Psoas muscle (tissue), 8 donors: Measurements from ENCODE around the gene RNF220. TPM values are rescaled to one million over a fixed set of nuclear protein-coding genes. Genes with fewer than 3 reads are reported as not detected.

Source experiments
- ATAC-seq, 4 donors: fragments of 200-7000 bp; cut with Tn5 transposase; one replicate each; pipeline ENCODE4 v1.9.1; 2020; ENCODE audit warnings: moderate library complexity in 3 of 4, mild to moderate bottlenecking in 2 of 4
- DNase-seq, 2 donors: peaks; one replicate each; pipeline ENCODE4 v3.0.0-alpha.2; 2020
- H3K27ac ChIP-seq: fragments of 200-600 bp; one replicate; pipeline ENCODE4 v1.8.0; 2022
- H3K27me3 ChIP-seq, 3 donors: fragments of 200-600 bp in 1 of 3; one replicate each; pipeline versions ENCODE4 v1.6.1 to v1.8.0; 2013 to 2022; ENCODE audit warnings: low read length in 2 of 3, mild to moderate bottlenecking in 2 of 3, moderate library complexity in 1 of 3; ENCODE audit not compliant: insufficient read depth in 3 of 3
- H3K36me3 ChIP-seq, 2 donors: fragments of 200-600 bp in 1 of 2; one replicate each; pipeline versions ENCODE4 v1.6.1 to v1.8.0; 2013 to 2022; ENCODE audit warnings: low read depth in 1 of 2, mild to moderate bottlenecking in 1 of 2, moderate library complexity in 1 of 2; ENCODE audit not compliant: insufficient read depth in 1 of 2
- H3K4me1 ChIP-seq: fragments of 200-600 bp; one replicate; pipeline ENCODE4 v1.8.0; 2022
- H3K4me3 ChIP-seq: fragments of 200-600 bp; one replicate; pipeline ENCODE4 v1.8.0; 2022; ENCODE audit warnings: mild to moderate bottlenecking
- H3K9me3 ChIP-seq: fragments of 200-600 bp; one replicate; pipeline ENCODE4 v1.8.0; 2022
- WGBS, 3 donors: extraction: QIAGEN DNeasy Blood & Tissue Kit; methylation state at CpG; one replicate each; pipeline versions ENCODE4 v1.1.6 to v1.1.7; 2013; 5-methylcytosine and 5-hydroxymethylcytosine counted together
- intact Hi-C, 2 donors: fragments of 100-400 bp; cut with DNase I; formaldehyde crosslinking; loops; one replicate each; pipeline versions ENCODE4 v1.11.0 to v1.14.2; 2022
- polyA plus RNA-seq, 3 donors: library from polyadenylated mRNA; stranded (reverse); fragments of 200-250 nt; gene quantifications; one replicate each; pipeline ENCODE4 v1.2.3, GENCODE V29; 2013
- total RNA-seq, 4 donors: library from RNA; stranded (reverse); fragmentation: NEBNext Ultra II Directional in 2 of 4; extraction: Animal tissue kit (Norgen Biotek cat#: 25700) in 2 of 4; gene quantifications; one replicate each; pipeline versions ENCODE4 v1.2.1 to v1.2.4, GENCODE V29; 2021 to 2023
- TF ChIP-seq, protein P1 (sequence below): fragments of 200-600 bp; IDR thresholded peaks from one replicate; pipeline ENCODE4 v1.8.0; 2022; ENCODE audit warnings: antibody characterized with exemption
- donor health status: healthy with polysubstance abuse.
- donor health status: DM: no; HTN: no; CAD: no; lungs with moderate emphysema.
- donor health status: Bipolar disorder and iron deficiency.
- donor health status: healthy.
- donor health status: DM: yes; HTN: yes; CAD: no.
- donor health status: DM: no; HTN: no; CAD: no.
- donor health status: DM: no; HTN: no; CAD: no.
- donor health status: DM: yes; HTN: yes; CAD: no.

RNF220 gene
- total and polyA plus RNA-seq, 7 donors: 61.1 to 133 (median 75.5) TPM

DNA sequence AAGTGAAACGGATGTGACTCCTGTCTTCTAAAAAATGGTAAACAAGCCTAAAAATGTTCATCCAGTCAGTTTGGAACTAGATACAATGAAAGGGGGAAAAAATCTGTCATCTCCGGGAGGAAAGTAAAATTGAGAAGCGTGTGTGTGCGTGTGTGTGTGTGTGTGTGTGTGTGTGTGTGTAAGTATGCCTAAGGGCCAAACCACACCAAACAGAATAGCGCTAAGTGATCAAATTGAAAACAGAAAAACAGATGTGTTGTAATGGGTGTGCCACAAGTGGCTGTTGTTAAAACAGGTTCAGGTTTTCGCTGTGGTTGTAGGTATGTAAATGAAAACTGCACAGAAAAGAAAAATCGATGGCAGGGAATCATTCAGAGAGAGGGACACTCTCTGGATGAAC lies 106.7 kb downstream of the RNF220 start:
- Histone ChIP-seq H3K4me1 (no peaks in the 10 kb centered on the region), H3K27ac (no peak overlapping the region), H3K9me3 (no peaks in the 10 kb centered on the region), H3K36me3 (no peaks in the 10 kb centered on the region), H3K4me3 (no peak overlapping the region), H3K27me3 (peaks cover 3 to 50% (median 3%) of the 10 kb centered on the region in 3 donors)
- 46 to 52% (median 50%) methylated on average over 7 of the region's 7 CpGs for WGBS, 3 donors
- intact Hi-C loops: no loop called here
- TF ChIP-seq, protein P1, sequence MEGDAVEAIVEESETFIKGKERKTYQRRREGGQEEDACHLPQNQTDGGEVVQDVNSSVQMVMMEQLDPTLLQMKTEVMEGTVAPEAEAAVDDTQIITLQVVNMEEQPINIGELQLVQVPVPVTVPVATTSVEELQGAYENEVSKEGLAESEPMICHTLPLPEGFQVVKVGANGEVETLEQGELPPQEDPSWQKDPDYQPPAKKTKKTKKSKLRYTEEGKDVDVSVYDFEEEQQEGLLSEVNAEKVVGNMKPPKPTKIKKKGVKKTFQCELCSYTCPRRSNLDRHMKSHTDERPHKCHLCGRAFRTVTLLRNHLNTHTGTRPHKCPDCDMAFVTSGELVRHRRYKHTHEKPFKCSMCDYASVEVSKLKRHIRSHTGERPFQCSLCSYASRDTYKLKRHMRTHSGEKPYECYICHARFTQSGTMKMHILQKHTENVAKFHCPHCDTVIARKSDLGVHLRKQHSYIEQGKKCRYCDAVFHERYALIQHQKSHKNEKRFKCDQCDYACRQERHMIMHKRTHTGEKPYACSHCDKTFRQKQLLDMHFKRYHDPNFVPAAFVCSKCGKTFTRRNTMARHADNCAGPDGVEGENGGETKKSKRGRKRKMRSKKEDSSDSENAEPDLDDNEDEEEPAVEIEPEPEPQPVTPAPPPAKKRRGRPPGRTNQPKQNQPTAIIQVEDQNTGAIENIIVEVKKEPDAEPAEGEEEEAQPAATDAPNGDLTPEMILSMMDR: no peak
- ATAC-seq: no peak
- DNase-seq: no peak

DNA sequence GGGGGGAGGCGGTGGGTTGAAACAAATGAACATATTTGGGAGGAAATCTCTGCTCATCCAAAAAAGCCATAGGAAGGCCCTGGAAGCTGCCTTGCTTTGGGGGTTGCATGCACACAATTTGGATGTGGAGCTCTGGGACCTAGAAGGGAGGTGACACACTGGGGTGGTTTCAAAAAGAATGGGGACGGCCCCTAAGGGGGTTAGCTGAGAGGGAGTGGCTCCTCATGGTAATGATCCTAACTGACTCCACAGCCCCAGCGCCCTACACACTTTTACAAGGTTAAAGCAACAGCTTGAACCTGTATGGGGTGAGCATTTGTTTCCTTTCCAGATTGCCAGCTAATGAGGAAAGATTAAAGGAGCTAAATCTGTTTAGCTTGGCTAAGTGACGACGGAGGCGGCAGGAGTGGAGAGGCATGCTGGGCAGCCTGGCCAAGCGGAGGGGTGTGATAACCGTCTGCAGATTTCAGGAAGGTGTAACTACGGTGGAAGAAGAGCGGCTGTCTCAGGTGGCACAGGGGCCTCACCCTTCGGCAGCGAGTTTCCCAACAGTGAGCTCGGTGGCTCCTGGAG lies 107.3 kb downstream of the RNF220 start:
- Histone ChIP-seq H3K4me1 (no peaks in the 10 kb centered on the region), H3K4me3 (no peak overlapping the region), H3K27ac (no peak overlapping the region), H3K27me3 (peaks cover 3 to 44% (median 3%) of the 10 kb centered on the region in 3 donors), H3K36me3 (no peaks in the 10 kb centered on the region), H3K9me3 (no peaks in the 10 kb centered on the region)
- intact Hi-C loops: no loop called here
- ATAC-seq: no peak
- DNase-seq: no peak
- 61 to 65% (median 64%) methylated on average over 13 of the region's 13 CpGs for WGBS, 3 donors
- TF ChIP-seq, protein P1: no peak

DNA sequence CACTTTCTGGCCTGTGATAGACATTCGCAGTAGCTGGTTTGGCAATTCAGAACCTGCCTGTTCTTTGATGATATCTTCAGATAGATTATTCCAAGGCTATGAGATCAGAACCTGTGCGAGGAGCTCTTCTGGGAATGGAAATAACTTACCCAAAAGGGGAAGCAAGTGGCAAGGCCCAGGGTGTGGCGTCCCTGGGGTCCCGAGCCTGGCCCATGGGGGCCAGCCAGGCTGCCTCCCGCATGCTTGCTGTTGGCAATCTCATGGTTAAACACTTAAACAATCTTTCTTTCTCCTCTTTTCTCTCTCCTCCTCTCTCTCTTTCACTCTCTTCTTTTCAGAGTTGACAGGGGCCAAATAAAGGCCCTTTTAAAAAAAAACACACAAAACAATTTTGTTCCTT lies 108.1 kb downstream of the RNF220 start:
- Histone ChIP-seq H3K9me3 (no peaks in the 10 kb centered on the region), H3K4me1 (no peaks in the 10 kb centered on the region), H3K36me3 (no peaks in the 10 kb centered on the region), H3K4me3 (no peak overlapping the region), H3K27ac (no peak overlapping the region), H3K27me3 (peaks cover 3 to 38% (median 3%) of the 10 kb centered on the region in 3 donors)
- TF ChIP-seq, protein P1: no peak
- ATAC-seq (no peak), DNase-seq (no peak)
- 89 to 92% (median 90%) methylated on average over 5 of the region's 5 CpGs for WGBS, 3 donors
- intact Hi-C loops: no loop called here

DNA sequence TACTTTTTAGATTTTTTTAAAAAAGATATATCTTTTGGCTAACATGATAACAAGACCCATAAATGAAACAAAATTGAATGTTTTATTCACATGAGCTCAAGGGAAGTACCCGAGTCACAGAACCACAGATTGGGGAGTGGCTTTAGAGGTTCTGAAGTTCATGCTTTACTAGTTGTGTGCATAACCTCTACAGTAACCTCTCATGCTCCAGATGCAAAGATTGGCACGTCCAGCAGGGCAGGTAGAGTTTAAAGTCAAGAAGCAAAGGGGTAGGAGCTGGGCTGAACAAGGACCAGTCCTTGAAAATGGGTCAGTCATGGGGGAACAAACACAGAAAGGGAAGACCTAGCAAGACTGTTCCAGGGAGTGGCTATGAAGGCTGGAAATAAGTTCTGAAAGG lies 109.6 kb downstream of the RNF220 start:
- 60 to 63% (median 63%) methylated on average over 2 of the region's 2 CpGs for WGBS, 3 donors
- TF ChIP-seq, protein P1: no peak
- Histone ChIP-seq H3K9me3 (no peaks in the 10 kb centered on the region), H3K4me1 (no peaks in the 10 kb centered on the region), H3K27me3 (peaks cover 0 to 25% (median 3%) of the 10 kb centered on the region in 3 donors), H3K27ac (no peak overlapping the region), H3K36me3 (no peaks in the 10 kb centered on the region), H3K4me3 (no peak overlapping the region)
- ATAC-seq (no peak), DNase-seq (no peak)
- intact Hi-C loops: no loop called here

DNA sequence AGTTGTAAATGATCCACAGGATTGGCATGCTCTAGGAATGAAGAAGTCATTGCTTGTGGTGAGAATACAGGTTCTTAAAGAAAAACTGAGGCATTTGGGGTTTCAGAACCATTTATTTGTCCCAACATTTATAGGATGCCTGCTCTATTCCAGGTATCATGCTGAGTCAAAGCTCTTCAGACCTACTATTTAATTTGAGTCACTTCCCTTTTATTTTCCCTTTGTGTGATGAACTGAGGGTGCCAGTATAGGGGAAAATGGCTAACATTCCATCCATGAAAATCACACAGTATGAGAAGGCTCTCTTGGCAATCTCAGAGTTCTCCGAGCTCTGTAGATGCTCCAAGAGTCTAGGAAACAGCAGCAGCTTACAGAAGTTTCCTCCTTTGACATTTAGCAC lies 110.4 kb downstream of the RNF220 start:
- DNase-seq: no peak
- ATAC-seq: no peak

More for the DNA sequence above, 110.4 kb downstream of the RNF220 start:
- no peaks in the 10 kb centered on the region for H3K9me3 ChIP-seq
- no peaks in the 10 kb centered on the region for H3K4me1 ChIP-seq
- WGBS, 3 donors: 71 to 88% (median 88%) methylated on average over 1 of the region's 1 CpG
- H3K4me3 ChIP-seq: no peak overlapping the region
- peaks cover 0 to 21% (median 3%) of the 10 kb centered on the region in 3 donors for H3K27me3 ChIP-seq
- TF ChIP-seq, protein P1: no peak
- H3K27ac ChIP-seq: no peak overlapping the region
- no peaks in the 10 kb centered on the region for H3K36me3 ChIP-seq
- intact Hi-C loops: no loop called here
